K562 (cell line): ENCODE measurements around the gene BLID. TPM values are rescaled to one million over a fixed set of nuclear protein-coding genes. Genes with fewer than 3 reads are reported as not detected.

ENCODE experiments used
- ATAC-seq: fragments of 200-7000 bp; cut with Tn5 transposase; 3 replicates; pipeline ENCODE4 v1.9.1; 2020; ENCODE audit warnings: moderate library complexity
- BruUV-seq: library from RNA; stranded (reverse); fragments of 400-500 nt; replicated peaks from 2 replicates; lab custom pipeline; 2021; lab: Mats Ljungman, UMichigan
- CTCF ChIA-PET: fragments of 300-600 bp; formaldehyde crosslinking; extraction: SDS; loops from one replicate; lab custom pipeline; 2021; ENCODE audit warnings: low intra/inter-chr PET ratio; lab: Yijun Ruan, JAX
- POLR2A ChIA-PET: fragments of 300-600, 350-650 bp; sonication (Branson Sonifier 250); formaldehyde crosslinking; extraction: SDS; loops from one replicate; lab custom pipeline; 2021; ENCODE audit warnings: antibody characterized with exemption, inconsistent platforms; lab: Yijun Ruan, JAX
- DNase-seq, 4 experiments: peaks; one replicate each; pipeline versions ENCODE4 v3.0.0 to v3.0.0-alpha.2; 2011 to 2018; ENCODE audit warnings: low spot score in 3 of 4, mixed read lengths in 3 of 4; ENCODE audit errors: extremely low read depth in 1 of 4
- FAIRE-seq: peaks from 2 replicates; lab custom pipeline; 2011; peaks lifted over from hg19 to GRCh38; lab: Jason Lieb, UNC
- H2AFZ ChIP-seq: 2 replicates; pipeline ENCODE4 v1.6.0; 2011; ENCODE audit warnings: low read depth, low read length, control low read depth, inconsistent platforms
- H3K27ac ChIP-seq: fragments of 200-600 bp; 3 replicates; pipeline ENCODE4 v1.8.0; 2011; ENCODE audit warnings: low read depth, mild to moderate bottlenecking, control low read depth, inconsistent platforms, low read length, moderate library complexity, mixed read lengths; ENCODE audit errors: extremely low read depth
- H3K27me3 ChIP-seq, 2 experiments: fragments of 300-600 bp in 1 of 2; 2 replicates in 1 of 2; 3 replicates in 1 of 2; pipeline versions ENCODE4 v1.6.0 to v1.8.0; 2011; ENCODE audit warnings: inconsistent platforms in 2 of 2, low read length in 2 of 2, mild to moderate bottlenecking in 1 of 2, mixed read lengths in 1 of 2, moderate library complexity in 1 of 2; ENCODE audit not compliant: control insufficient read depth in 2 of 2, insufficient read depth in 2 of 2
- H3K36me3 ChIP-seq: fragments of 300-600 bp; 3 replicates; pipeline ENCODE4 v1.8.0; 2011; ENCODE audit warnings: mild to moderate bottlenecking, low read length, inconsistent platforms; ENCODE audit not compliant: control insufficient read depth, insufficient read depth
- H3K4me1 ChIP-seq, 2 experiments: fragments of 200-600 bp in 1 of 2; replicated peaks in 1 of 2; 2 replicates in 1 of 2; 3 replicates in 1 of 2; pipeline versions ENCODE4 v1.5.1 to v1.8.0; 2011; ENCODE audit warnings: inconsistent platforms in 2 of 2, low read length in 2 of 2, mild to moderate bottlenecking in 1 of 2, mixed read lengths in 1 of 2, moderate library complexity in 1 of 2; ENCODE audit not compliant: control insufficient read depth in 2 of 2, insufficient read depth in 2 of 2
- H3K4me2 ChIP-seq: 2 replicates; pipeline ENCODE4 v1.6.1; 2011; ENCODE audit warnings: low read length, control low read depth, inconsistent platforms, mixed read lengths; ENCODE audit not compliant: insufficient read depth
- H3K4me3 ChIP-seq: fragments of 200-600 bp; sonication (generic), shearing (Covaris generic); 2 replicates; pipeline ENCODE4 v1.5.1; 2016; ENCODE audit warnings: control low read depth, inconsistent platforms
- H3K79me2 ChIP-seq: fragments of 200-600 bp; 3 replicates; pipeline ENCODE4 v1.8.0; 2011; ENCODE audit warnings: low read length, inconsistent platforms; ENCODE audit not compliant: control insufficient read depth, insufficient read depth
- H3K9ac ChIP-seq, 2 experiments: 2 replicates each; pipeline versions ENCODE4 v1.6.0 to v1.6.1; 2011; ENCODE audit warnings: low read depth in 2 of 2, low read length in 2 of 2, control low read depth in 1 of 2, inconsistent platforms in 1 of 2, mild to moderate bottlenecking in 1 of 2, mixed read lengths in 1 of 2; ENCODE audit not compliant: insufficient read depth in 1 of 2
- H3K9me1 ChIP-seq: one replicate; pipeline ENCODE4 v1.6.0; 2011; ENCODE audit warnings: inconsistent platforms, mild to moderate bottlenecking, low read length, moderate library complexity; ENCODE audit not compliant: control insufficient read depth, insufficient read depth
- H3K9me3 ChIP-seq: replicated peaks from 2 replicates; pipeline ENCODE4 v1.5.1; 2011; ENCODE audit warnings: low read depth, low read length, inconsistent platforms; ENCODE audit not compliant: control insufficient read depth, insufficient read depth
- H4K20me1 ChIP-seq: replicated peaks from 2 replicates; pipeline ENCODE4 v1.6.1; 2011; ENCODE audit warnings: low read length, inconsistent platforms, mixed read lengths; ENCODE audit not compliant: control insufficient read depth, insufficient read depth
- BRCA1 ChIP-seq, 2 experiments: fragments of 450-650 bp in 1 of 2; sonication (generic) in 1 of 2; formaldehyde crosslinking in 1 of 2; IDR thresholded peaks; 2 replicates each; pipeline versions ENCODE4 v1.5.0 to v1.6.1; 2017 to 2020; ENCODE audit warnings: mild to moderate bottlenecking in 1 of 2, missing genetic modification reagents in 1 of 2
- CBX2 ChIP-seq: fragments of 200-600 bp; sonication (generic); IDR thresholded peaks from one replicate; pipeline ENCODE4 v1.6.1; 2012; ENCODE audit warnings: mild to moderate bottlenecking, low read length, inconsistent platforms; ENCODE audit not compliant: insufficient read depth, poor library complexity, severe bottlenecking
- HDAC2 ChIP-seq: fragments of 450-650 bp; IDR thresholded peaks from 2 replicates; pipeline ENCODE4 v1.6.1; 2016; ENCODE audit warnings: mild to moderate bottlenecking
- HMG20A ChIP-seq: fragments of 450-650 bp; formaldehyde crosslinking; conservative IDR thresholded peaks from 2 replicates; pipeline ENCODE4 v1.4.0; 2020; ENCODE audit warnings: mild to moderate bottlenecking, mixed read lengths
- IRF2 ChIP-seq: sonication (generic); formaldehyde crosslinking; IDR thresholded peaks from 2 replicates; pipeline ENCODE4 v1.8.1; 2022; ENCODE audit warnings: mild to moderate bottlenecking, missing genetic modification reagents
- POLR2G ChIP-seq: fragments of 200-400 bp; formaldehyde crosslinking; IDR thresholded peaks from 2 replicates; pipeline ENCODE4 v1.6.1; 2017; ENCODE audit warnings: low read depth, mild to moderate bottlenecking, antibody characterized with exemption, low read length, moderate library complexity
- RUNX1 ChIP-seq: sonication (generic); IDR thresholded peaks from 2 replicates; pipeline ENCODE4 v1.6.1; 2016; ENCODE audit warnings: antibody characterized with exemption, low read depth
- SNIP1 ChIP-seq: fragments of 450-650 bp; IDR thresholded peaks from 2 replicates; pipeline ENCODE4 v1.7.1; 2017; ENCODE audit warnings: low read depth, mild to moderate bottlenecking
- TARDBP ChIP-seq: fragments of 450-650 bp; IDR thresholded peaks from 2 replicates; pipeline ENCODE4 v1.6.1; 2016
- TCF7L2 ChIP-seq: fragments of 150-350 bp; IDR thresholded peaks from 2 replicates; pipeline ENCODE4 v1.6.1; 2016; ENCODE audit warnings: low read depth, mild to moderate bottlenecking, low read length, moderate library complexity
- TRIM24 ChIP-seq, 2 experiments: fragments of 450-650 bp; IDR thresholded peaks; 2 replicates each; pipeline ENCODE4 v1.6.1; 2016
- ZNF384 ChIP-seq: IDR thresholded peaks from 2 replicates; pipeline ENCODE4 v1.6.1; 2012; ENCODE audit warnings: low read depth, low read length, improper control_type of control experiment
- ZNF780A ChIP-seq: fragments of 250-450 bp; sonication (Bioruptor Pico); IDR thresholded peaks from 2 replicates; pipeline ENCODE4 v1.5.0; 2021; ENCODE audit warnings: mild to moderate bottlenecking
- WGBS: fragments of 100-300 bp; shearing (Covaris generic); methylation state at CpG from one replicate; pipeline ENCODE4 v1.1.6; 2016; ENCODE audit warnings: low coverage, mixed read lengths; ENCODE audit not compliant: insufficient coverage; ENCODE audit errors: missing lambda C conversion rate; 5-methylcytosine and 5-hydroxymethylcytosine counted together
- in situ Hi-C: fragments of 300-500 bp; cut with MboI; formaldehyde crosslinking; loops from 4 replicates; pipeline ENCODE4 v1.15.0; 2018; ENCODE audit warnings: inconsistent platforms, mixed read lengths
- intact Hi-C: fragments of 100-400 bp; cut with micrococcal nuclease; formaldehyde crosslinking; loops from 2 replicates; pipeline ENCODE4 v1.14.2; 2022
- polyA plus RNA-seq, 8 experiments: library from polyadenylated mRNA; depleted of rRNA in 4 of 8; stranded (reverse) in 5 of 8; unstranded in 3 of 8; fragments of >200 nt; fragmentation: Nextera tagmentation in 2 of 8; fragmentation: Illumina TruSeq in 1 of 8; extraction: Ambion mirVana in 2 of 8; extraction: Trizol in 1 of 8; gene quantifications; 2 replicates each; pipeline versions ENCODE4 v1.2.1 to v1.2.3, GENCODE V29; 2011 to 2014; ENCODE audit warnings: inconsistent platforms in 1 of 8, missing spikeins in 1 of 8
- total RNA-seq, 7 experiments: library from RNA; depleted of rRNA in 6 of 7; stranded (reverse); fragments of >200 nt in 6 of 7; fragmentation: Illumina TruSeq in 2 of 7; extraction: Trizol in 2 of 7; gene quantifications; 2 replicates each; pipeline versions ENCODE4 v1.2.1 to v1.2.3, GENCODE V29; 2011 to 2021; ENCODE audit warnings: low replicate concordance in 1 of 7
- TF ChIP-seq, protein P1 (sequence below): fragments of 450-650 bp; IDR thresholded peaks from 2 replicates; pipeline ENCODE4 v1.6.1; 2016; ENCODE audit warnings: low read depth, mild to moderate bottlenecking, moderate library complexity
- TF ChIP-seq, protein P2 (sequence below), 2 experiments: fragments of 450-650 bp in 1 of 2; sonication (generic) in 1 of 2; formaldehyde crosslinking in 1 of 2; IDR thresholded peaks in 1 of 2; conservative IDR thresholded peaks in 1 of 2; 2 replicates each; pipeline versions ENCODE4 v1.6.1 to v1.8.1; 2016 to 2023; ENCODE audit warnings: mild to moderate bottlenecking in 2 of 2, moderate library complexity in 2 of 2, inconsistent platforms in 1 of 2, missing genetic modification reagents in 1 of 2
- TF ChIP-seq, protein P3 (sequence below): fragments of 250-450 bp; sonication (Bioruptor Pico); IDR thresholded peaks from 2 replicates; pipeline ENCODE4 v1.5.0; 2021
- TF ChIP-seq, protein P4 (sequence below): fragments of 250-450 bp; sonication (Bioruptor Pico); IDR thresholded peaks from 2 replicates; pipeline ENCODE4 v1.4.0; 2020; ENCODE audit warnings: mild to moderate bottlenecking, moderate library complexity
- TF ChIP-seq, protein P5 (sequence below): fragments of 250-450 bp; sonication (Bioruptor Pico); IDR thresholded peaks from 2 replicates; pipeline ENCODE4 v1.8.0; 2021; ENCODE audit warnings: moderate library complexity, mild to moderate bottlenecking, inconsistent platforms

BLID gene
- total and polyA plus RNA-seq, 9 of the 15 experiments (the other 6 are each of a cell fraction or from before 2014, with no cell fraction given): not detected

DNA sequence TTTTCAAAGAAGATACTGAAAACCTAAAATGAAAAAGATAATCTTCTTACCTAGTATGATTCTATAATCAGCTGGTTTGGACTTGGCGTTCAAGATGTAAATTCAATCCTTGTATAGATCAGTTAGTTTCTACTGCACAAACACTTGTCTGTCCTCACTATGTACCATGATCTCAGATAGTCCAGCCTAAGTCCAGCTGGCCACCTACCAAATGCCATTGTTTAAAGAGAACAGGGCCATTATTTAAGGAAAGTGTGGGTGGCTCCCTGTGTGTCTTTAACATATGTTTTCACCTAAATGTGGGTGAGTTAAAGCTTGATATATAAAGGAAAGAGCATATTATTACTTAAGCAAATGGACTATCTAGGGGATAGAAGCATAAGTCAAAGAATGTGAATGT is 38.6 kb downstream of the BLID start:
- H3K4me2 ChIP-seq: no peak overlapping the region
- POLR2A ChIA-PET: no interaction called here
- no peaks in the 10 kb centered on the region for H3K9me1 ChIP-seq
- no TSS peak for BruUV-seq
- no peaks in the 10 kb centered on the region for H3K27me3 ChIP-seq
- no peak overlapping the region for H2AFZ ChIP-seq
- in situ Hi-C loops (no loop called here), intact Hi-C loops (no loop called here)
- no peak for FAIRE-seq
- no peaks in the 10 kb centered on the region for H4K20me1 ChIP-seq
- TF ChIP-seq RUNX1: no peak
- no peak for TF ChIP-seq IRF2
- no peak for TF ChIP-seq POLR2G
- no peak for TF ChIP-seq ZNF780A (CRISPR knock-in tag)
- TF ChIP-seq TRIM24 (IDR thresholded peaks at IDR 0.05): no peak
- TF ChIP-seq, protein P1, sequence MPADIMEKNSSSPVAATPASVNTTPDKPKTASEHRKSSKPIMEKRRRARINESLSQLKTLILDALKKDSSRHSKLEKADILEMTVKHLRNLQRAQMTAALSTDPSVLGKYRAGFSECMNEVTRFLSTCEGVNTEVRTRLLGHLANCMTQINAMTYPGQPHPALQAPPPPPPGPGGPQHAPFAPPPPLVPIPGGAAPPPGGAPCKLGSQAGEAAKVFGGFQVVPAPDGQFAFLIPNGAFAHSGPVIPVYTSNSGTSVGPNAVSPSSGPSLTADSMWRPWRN: no peak
- no peak for TF ChIP-seq TARDBP
- TF ChIP-seq HMG20A (CRISPR knock-in tag): no peak
- TF ChIP-seq, protein P2, sequence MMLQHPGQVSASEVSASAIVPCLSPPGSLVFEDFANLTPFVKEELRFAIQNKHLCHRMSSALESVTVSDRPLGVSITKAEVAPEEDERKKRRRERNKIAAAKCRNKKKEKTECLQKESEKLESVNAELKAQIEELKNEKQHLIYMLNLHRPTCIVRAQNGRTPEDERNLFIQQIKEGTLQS (IDR thresholded peaks at IDR 0.05): no peak
- TF ChIP-seq, protein P2 (CRISPR knock-in tag; conservative IDR thresholded peaks at IDR 0.05): no peak
- TF ChIP-seq BRCA1 (IDR thresholded peaks at IDR 0.05): no peak
- no peak for TF ChIP-seq BRCA1 (CRISPR knock-in tag; IDR thresholded peaks at IDR 0.05)
- no peak for TF ChIP-seq HDAC2
- TF ChIP-seq, protein P3, sequence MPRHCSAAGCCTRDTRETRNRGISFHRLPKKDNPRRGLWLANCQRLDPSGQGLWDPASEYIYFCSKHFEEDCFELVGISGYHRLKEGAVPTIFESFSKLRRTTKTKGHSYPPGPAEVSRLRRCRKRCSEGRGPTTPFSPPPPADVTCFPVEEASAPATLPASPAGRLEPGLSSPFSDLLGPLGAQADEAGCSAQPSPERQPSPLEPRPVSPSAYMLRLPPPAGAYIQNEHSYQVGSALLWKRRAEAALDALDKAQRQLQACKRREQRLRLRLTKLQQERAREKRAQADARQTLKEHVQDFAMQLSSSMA (CRISPR knock-in tag): no peak
- TF ChIP-seq, protein P4, sequence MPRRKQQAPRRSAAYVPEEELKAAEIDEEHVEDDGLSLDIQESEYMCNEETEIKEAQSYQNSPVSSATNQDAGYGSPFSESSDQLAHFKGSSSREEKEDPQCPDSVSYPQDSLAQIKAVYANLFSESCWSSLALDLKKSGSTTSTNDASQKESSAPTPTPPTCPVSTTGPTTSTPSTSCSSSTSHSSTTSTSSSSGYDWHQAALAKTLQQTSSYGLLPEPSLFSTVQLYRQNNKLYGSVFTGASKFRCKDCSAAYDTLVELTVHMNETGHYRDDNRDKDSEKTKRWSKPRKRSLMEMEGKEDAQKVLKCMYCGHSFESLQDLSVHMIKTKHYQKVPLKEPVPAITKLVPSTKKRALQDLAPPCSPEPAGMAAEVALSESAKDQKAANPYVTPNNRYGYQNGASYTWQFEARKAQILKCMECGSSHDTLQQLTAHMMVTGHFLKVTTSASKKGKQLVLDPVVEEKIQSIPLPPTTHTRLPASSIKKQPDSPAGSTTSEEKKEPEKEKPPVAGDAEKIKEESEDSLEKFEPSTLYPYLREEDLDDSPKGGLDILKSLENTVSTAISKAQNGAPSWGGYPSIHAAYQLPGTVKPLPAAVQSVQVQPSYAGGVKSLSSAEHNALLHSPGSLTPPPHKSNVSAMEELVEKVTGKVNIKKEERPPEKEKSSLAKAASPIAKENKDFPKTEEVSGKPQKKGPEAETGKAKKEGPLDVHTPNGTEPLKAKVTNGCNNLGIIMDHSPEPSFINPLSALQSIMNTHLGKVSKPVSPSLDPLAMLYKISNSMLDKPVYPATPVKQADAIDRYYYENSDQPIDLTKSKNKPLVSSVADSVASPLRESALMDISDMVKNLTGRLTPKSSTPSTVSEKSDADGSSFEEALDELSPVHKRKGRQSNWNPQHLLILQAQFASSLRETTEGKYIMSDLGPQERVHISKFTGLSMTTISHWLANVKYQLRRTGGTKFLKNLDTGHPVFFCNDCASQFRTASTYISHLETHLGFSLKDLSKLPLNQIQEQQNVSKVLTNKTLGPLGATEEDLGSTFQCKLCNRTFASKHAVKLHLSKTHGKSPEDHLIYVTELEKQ (CRISPR knock-in tag): no peak
- TF ChIP-seq CBX2: no peak
- no peak for TF ChIP-seq SNIP1
- TF ChIP-seq, protein P5, sequence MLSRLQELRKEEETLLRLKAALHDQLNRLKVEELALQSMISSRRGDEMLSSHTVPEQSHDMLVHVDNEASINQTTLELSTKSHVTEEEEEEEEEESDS (CRISPR knock-in tag): no peak
- TF ChIP-seq TCF7L2: no peak
- no peak for TF ChIP-seq ZNF384
- TF ChIP-seq, all 486 proteins: peak for 0
- Histone ChIP-seq H3K27ac (no peak overlapping the region), H3K79me2 (no peaks in the 10 kb centered on the region), H3K4me1 (no peaks in the 10 kb centered on the region), H3K36me3 (no peaks in the 10 kb centered on the region), H3K9me3 (no peaks in the 10 kb centered on the region), H3K4me3 (no peak overlapping the region), H3K9ac (no peak overlapping the region)
- 0% methylated on average over 1 of the region's 1 CpG for WGBS
- CTCF ChIA-PET: no interaction called here
- ATAC-seq (no peak), DNase-seq (no peak)
